Stimulated activated CD4-positive, alpha-beta T cell treated with anti-CD3 and anti-CD28 coated beads, Interleukin-1b, Interleukin-23, amount 100 ng/mL, for 24 hours (primary cell): ENCODE measurements around the gene NFE2L3.
"Not testable (repeated sequence)": the region's sequence is repeated elsewhere in the genome, so short reads cannot be mapped to it uniquely, and the experiment has no call there.

Experiments used
- DNase-seq, 4 experiments: peaks; one replicate each; pipeline ENCODE4 v3.0.0-alpha.2; 2020; ENCODE audit warnings: low read depth in 4 of 4, low spot score in 1 of 4

The NFE2L3 gene, protein sequence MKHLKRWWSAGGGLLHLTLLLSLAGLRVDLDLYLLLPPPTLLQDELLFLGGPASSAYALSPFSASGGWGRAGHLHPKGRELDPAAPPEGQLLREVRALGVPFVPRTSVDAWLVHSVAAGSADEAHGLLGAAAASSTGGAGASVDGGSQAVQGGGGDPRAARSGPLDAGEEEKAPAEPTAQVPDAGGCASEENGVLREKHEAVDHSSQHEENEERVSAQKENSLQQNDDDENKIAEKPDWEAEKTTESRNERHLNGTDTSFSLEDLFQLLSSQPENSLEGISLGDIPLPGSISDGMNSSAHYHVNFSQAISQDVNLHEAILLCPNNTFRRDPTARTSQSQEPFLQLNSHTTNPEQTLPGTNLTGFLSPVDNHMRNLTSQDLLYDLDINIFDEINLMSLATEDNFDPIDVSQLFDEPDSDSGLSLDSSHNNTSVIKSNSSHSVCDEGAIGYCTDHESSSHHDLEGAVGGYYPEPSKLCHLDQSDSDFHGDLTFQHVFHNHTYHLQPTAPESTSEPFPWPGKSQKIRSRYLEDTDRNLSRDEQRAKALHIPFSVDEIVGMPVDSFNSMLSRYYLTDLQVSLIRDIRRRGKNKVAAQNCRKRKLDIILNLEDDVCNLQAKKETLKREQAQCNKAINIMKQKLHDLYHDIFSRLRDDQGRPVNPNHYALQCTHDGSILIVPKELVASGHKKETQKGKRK

DNA sequence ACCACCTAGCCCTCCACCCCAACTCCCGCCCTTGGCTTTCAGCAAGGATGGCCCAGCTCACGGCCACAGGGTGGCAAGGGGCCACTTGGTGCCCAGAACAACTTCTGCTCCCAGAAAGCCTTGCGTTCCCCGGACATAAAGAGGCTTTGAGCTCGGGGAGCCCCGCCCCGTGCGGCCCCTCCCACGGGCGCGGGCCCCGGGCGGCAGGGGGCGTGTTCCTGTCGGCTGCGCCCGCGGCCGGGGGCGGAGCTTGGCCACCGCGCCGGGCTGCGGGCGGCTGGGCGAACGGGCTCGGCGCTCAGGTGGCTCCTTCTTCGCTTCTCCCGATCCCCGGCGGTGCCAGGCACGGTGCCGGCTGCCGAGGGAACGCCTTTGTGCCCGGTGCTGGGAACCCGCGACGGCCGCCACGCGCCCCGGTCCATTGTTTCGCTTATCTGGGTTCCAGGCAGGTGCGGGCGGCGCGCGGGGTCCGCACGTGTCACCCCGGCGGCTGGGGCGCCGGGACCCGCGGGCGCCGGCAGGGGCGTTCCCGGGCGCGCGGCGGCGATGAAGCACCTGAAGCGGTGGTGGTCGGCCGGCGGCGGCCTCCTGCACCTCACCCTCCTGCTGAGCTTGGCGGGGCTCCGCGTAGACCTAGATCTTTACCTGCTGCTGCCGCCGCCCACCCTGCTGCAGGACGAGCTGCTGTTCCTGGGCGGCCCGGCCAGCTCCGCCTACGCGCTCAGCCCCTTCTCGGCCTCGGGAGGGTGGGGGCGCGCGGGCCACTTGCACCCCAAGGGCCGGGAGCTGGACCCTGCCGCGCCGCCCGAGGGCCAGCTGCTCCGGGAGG, at the start of gene NFE2L3:
NFE2L3 (plus strand) TSS at position 246 of the 829 bp plus-strand sequence; CDS start at position 547, 301 bp downstream.
- DNase-seq = peak; percentile 59 to 81 (median 65)

DNA sequence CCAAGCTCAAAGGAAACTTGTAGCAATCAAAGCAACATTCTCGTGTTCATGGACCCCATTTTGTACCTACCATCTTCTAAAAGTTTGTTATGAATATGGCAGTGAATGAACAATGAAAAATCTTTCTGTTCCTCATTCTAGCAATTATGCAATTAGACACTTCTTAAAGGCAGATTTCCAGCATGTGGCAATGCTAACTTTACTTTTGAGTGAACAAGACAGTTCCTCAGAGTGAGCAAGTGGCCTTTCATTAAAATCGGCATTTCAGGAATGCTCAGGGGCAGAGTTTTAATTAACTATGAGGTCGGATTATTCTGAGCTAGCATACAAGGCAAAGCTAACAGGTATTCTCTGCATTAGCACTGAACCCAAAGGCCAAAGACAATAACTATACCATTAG, 48.4 kb upstream of the NFE2L3 start:
- DNase-seq = no peak

DNA sequence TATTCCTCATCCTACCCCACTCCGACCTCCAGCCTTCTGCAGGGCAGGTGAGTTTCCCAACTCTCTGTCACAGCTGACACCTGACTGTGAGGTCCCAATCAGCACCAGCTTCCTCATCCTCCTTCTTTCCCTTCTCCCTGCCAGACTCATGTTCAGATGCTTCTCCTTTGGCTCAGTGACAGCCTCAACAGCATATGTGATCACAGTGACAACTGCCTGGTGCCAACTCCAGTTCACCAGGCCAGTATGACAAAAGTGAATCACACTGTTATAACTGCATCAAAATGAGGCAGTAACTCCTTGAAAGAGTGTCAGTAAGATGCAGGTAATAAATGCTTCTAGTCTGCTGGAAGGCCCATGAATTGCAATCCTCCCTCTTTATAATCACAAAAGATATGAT, 46.8 kb upstream of the NFE2L3 start:
- no peak for DNase-seq

DNA sequence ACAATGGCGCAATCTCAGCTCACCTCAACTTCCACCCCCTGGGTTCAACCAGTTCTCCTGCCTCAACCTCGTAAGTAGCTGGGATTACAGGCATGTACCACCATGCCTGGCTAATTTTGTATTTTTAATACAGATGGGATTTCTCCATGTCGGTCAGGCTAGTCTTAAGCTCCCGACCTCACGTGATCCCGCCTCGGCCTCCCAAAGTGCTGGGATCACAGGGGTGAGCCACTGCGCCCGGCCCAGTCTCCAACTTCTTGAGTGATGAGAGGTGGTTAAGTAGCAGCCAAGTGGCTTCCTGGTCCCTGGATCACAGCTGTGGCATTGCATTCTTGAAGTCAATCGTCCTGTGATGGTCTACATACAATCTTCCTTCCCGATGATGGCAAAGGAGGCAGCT, 46.1 kb upstream of the NFE2L3 start:
- no peak for DNase-seq

DNA sequence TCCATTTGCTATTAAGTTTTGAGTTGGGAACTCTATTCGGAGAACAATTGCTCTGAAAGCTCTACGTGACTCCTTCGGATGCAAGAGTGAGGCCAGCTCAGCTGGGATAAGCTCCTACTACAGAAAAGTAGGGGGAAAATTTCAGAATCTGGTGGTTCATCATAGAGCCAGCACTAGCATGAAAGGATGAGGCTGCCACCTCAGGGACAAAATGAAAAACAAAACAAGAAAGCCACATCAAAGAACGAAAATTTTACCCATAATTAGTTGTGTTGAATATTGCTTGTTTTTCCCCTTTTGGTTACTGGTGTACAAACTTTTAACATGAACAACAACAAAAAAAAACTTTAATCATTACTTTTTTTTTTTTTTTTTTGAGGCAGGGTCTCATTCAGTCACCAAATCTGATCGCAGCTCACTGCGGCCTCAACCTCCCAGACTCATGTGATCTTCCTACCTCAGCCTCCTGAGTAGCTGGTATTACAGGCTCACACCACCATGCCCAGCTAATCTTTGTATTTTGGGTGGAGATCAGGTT, 39.7 kb upstream of the NFE2L3 start:
- DNase-seq = no peak

DNA sequence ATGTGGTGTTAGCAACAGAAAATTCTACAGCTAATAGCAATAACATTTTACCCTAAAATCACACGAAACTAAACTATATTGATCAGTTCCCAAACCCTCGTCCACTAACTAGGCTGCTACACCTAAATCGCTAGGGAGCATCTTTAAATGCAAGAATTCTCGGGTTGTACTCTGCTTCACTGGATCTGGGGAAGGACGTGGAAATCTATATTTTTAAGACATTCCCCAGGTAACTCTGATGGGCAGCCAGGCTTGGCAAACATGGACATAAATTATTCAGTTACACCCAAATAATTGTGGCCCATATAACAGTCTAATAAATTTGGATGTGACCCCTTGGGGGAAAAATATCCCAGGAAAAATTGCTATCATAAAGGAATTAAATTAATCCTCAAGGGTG, 36.3 kb upstream of the NFE2L3 start:
- no peak for DNase-seq

DNA sequence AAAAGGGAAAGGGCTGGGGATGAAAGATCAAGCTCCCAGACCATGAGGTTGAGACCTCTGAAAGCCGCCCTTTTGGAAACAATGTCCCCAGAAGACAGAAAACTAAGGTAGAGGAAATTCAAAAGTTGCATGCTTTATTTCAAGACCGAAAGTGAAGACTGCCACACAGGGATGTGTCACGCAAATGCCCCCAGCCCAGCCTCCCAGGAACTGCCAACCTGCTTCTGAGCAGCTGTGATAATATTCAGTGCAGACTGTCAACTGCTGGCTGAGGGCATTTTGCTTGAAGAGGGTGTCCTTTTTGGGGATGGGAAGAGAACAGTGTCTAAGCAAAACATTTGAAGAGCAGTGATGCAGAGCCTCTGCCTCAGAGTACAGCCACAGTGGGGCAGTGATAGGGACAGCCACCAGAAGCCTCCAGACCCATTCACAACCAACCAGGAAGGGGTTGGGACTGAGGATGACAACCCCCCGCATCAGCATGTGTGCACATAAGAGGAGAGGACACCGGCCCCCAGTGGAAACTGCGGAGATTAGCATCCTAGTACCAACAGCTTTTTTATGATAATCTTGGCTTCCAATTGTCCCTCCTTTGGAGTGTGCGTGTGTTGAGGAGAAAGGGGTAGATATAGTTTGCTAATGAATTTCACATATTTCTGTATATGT, 34.7 kb upstream of the NFE2L3 start:
- no peak for DNase-seq

DNA sequence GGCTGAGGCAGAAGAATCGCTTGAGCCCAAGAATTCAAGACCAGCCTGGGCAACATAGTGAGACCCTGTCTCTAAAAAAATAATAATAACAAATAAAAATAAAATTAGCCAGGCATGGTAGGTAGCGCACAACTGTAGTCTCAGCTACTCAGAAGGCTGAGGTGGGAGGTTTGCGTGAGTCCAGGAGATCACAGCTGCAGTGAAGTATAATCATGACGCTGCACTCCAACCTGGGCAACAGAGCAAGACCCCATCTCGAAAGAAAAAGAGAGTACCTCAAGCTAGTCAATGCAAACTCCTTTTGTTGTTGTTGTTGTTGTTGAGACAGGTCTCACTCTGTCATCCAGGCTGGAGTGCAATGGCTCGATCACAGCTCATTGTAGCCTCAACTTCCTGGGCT, 34.0 kb upstream of the NFE2L3 start:
- no peak for DNase-seq

DNA sequence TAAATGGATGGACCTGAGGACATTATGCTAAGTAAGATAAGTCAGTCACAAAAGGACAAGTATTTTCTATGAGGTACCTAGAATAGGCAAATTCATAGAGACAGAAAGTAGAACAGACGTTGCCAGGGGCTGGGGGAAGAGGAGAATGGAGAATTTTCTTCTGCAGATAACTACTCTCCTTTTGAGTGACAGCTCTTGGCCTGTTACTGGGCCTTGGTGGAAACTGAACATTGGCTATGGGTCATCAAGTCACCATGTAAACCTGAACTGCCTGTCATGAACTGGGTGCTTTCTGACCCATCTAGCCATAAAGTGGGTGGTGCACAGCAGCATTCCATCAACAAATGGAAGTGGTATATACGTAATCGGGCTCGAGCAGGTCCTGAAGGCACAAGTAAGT, 29.3 kb upstream of the NFE2L3 start:
- DNase-seq = no peak

DNA sequence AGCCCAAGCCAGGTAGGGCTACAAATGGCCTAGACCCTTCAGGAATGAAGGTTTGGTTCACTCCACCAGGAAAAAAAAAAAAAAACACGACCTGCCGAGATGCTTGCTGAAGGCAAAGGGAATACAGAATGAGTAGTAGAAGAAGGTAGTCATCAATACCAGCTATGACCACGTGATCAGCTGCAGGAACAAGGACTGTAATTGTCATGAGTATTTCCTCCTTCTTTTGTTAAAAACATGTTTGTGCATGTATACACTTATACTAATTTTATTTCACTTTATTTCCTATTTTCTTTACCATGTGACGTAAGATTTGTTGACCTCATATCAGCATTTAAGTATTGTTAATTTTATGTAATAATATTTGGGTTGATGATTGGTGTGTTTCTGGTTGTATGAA, 27.2 kb upstream of the NFE2L3 start:
- DNase-seq = not testable (repeated sequence)

DNA sequence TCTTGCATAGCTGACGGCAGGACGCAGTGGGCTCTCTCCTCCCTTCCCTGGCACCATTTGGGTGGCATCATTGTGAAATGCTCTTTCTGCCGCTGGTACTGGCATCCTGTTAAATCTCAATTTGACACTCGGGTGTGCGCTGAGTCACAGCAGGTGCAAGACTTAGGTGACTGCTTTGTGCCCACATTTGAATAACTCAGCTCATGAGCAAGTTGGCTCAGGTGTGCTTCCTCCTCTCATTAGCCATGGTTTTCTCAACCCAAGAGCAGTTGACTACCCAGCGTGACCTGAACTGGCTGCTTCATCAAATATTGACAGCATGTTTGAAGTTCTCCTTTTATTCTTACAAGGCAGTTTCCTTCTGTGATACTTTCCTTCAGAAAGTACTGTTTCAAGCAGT, 24.6 kb upstream of the NFE2L3 start:
- DNase-seq = no peak

DNA sequence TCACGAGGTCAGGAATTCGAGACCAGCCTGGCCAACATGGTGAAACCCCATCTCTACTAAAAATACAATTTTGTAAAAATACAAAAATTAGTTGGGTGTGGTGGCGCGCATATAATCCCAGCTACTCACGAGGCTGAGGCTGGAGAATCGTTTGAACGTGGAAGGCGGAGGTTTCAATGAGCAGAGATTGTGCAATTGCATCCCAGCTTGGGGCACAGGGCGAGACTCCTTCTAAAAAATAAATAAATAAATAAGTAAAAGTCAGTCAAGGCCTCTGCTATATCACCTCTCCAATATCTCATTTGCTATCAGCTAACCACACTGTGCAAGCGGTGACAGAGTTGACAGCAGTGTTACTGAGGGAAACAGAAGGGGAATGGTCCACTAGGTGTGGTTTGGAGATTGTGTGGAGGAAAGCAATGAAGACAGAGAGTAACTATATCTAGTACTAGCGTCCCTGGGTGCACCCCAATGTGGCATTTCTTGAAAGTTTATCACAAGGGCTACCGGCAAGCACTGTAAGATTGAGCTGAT, 20.9 kb upstream of the NFE2L3 start:
- DNase-seq = no peak

DNA sequence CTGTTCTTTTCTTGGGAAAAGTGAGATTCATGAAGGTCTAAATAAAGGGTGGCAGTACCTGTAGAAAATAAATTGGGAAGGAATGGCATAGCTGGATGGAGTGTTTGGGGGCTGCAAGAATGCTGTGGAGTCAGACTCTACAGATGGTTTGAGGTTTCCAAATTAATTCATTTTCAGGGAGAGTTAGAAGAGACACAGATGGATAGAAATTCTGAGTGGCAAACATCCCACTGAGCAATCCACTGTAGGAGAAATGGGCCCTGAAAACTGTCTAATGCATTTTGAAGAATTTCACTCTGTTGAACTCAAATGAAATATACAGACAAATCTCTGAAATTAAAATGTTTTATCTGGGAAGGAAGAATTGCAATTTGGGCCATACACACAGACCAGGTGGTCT, 16.9 kb upstream of the NFE2L3 start:
- no peak for DNase-seq

DNA sequence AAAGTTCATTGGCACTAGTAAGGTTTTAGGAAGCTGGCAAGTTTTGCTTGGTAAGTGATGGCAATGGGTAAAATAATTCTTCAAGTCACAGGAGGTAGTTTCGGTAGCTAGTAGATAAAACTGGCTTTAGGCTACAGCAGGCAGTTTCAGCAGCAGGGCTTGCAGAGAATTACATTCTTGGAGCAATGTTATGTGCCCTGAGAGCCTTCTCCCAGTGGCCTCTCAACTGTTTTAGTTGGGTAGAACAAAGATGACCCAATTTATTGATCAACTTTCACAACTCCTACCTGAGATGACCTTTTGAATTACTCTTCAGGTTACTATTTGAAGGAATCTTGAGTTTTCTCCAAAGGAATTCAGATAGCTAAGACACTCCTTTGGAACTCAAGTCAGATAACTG, 16.4 kb upstream of the NFE2L3 start:
- DNase-seq = no peak

DNA sequence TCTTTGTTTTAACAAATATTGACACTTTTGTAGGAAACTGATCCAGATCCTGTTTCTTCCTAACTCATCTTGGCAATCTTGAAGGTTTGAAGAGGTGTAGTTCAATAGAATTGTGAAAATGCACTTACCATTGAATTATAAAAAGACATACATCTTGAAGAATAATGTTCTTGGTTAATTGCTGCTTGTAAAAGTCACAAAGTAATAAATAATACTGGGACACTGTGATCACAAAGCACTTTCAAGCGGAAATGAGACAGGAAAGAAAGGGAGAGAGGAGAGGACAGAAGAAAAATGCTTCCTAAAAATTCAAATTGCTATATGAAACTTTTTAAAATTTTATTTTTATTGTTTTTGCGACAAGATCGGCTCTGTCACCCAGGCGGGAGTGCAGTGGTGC, 15.2 kb upstream of the NFE2L3 start:
- no peak for DNase-seq

DNA sequence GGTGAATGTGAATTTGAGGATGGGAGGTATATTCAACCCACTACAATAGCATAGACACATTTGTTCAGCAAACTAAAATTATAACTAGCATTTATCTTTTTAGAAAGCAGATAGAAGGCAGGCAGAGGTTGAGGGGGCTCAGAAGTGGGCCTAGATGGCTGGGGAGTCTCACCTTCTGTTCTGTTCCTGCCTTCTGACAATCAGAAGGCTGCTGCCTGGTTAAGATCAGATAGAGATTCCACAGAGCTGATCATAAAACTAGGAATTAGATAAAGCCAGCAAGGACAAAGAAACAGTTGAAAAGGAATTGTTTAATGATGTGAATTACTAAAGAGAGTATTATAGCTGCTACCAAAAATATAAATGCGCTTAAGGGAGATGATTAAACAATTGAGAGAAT, 11.6 kb upstream of the NFE2L3 start:
- DNase-seq = no peak

DNA sequence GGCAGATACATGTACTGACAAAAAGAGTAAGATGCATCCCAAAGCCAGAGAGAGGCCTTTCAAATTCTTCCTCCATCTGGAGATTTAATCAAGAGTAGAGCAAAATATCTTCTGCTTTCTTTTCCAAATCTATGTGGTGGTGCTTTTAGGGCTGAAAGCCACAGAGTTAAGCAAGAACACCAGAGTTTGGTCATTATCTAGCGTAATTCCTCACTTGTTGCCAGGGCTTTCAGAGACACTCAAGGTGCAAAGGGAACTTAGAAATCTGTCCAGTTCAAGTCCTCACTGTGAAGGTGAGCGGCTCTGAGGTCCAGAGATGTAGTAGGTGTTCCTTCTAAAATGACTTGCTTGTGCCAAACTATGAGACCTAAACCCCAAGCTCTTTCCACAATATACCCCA, 10.9 kb upstream of the NFE2L3 start:
- no peak for DNase-seq

DNA sequence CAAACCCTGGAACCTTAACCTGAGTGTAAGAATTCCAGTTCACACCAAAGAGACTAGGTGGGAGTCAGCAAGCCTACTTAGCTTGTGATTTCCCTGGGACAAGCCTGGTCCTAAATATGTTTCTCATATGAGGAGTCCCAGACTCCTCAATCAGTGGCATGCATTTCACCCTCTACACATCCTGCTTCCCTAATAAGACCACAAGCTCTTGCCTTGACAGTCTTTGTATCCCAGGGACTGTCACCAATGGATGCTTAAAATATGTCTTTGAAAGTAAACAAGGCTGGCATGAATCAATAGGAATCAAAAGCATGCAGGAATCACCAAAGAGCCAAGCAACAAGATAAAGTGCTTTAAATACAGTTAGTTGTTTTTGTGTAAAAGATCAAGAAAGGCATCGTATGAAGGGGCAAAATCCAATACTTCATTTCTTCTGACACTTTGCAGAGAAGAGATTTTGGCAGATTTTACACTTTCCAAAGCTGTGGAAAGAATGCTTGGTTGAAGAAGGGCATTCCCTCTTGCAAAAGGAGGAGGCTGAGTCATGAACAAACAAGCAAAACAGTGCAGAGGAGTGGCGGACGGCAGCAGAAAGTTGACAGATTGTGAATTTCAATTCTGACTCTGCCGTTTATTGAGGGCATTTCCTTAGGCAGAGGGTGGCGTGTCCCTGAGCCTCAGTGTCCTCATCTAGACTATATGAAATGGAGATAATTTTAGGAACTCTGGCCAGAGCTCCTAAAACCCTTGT, 8.5 kb upstream of the NFE2L3 start:
- no peak for DNase-seq

DNA sequence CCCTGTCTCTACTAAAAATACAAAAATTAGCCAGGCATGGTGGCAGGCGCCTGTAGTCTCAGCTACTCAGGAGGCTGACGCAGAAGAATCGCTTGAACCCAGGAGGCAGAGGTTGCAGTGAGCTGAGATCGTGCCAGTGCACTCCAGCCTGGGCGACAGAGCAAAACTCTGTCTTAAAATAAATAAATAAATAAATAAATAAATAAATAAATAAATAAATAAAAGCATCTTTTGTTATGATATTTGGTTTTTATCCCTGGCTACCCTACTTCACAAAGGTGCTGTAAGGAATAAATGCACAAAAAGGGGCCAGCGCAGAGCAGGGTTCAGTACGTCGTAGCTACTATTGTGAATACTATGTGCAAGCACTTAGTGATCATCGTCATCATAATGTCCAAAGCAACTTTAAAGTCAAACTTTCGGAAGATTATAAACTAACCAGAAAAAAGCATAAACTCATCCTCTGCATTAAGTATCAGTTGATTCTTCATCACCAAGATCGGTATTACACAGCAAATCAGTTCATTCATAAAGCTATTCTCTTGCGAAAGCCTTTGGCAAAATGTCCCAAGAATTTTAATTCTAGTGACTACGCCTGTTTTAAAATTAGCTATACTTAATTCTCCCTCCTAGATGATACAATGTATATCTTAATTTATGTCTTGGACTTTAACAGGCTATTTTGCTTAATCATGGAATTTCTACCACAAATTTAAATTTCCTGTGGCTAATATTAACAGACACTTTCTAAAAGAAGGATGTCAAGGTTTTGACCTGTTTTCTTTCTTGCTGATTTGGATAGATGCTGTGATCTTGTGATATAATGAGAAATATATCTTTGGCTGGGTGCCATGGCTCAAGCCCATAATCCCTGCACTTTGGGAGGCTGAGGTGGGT, 7.6 kb upstream of the NFE2L3 start:
- no peak for DNase-seq
